GM12878 (cell line): ENCODE measurements around the gene SCN8A.

ENCODE experiments used
- BRCA1 ChIP-seq: IDR thresholded peaks from 2 replicates; pipeline ENCODE4 v1.6.1; 2011; ENCODE audit warnings: low read depth, low read length, improper control_type of control experiment
- CEBPB ChIP-seq, 2 experiments: fragments of 150-350 bp in 1 of 2; IDR thresholded peaks; 2 replicates each; pipeline ENCODE4 v1.6.1; 2012 to 2014; ENCODE audit warnings: low read depth in 2 of 2, low read length in 2 of 2, borderline replicate concordance in 1 of 2, inconsistent platforms in 1 of 2
- CHD1 ChIP-seq: IDR thresholded peaks from 2 replicates; pipeline ENCODE4 v1.6.1; 2012; ENCODE audit warnings: low read depth, low read length, improper control_type of control experiment
- CTCF ChIP-seq, 3 experiments: IDR thresholded peaks in 2 of 3; conservative IDR thresholded peaks in 1 of 3; 2 replicates each; pipeline ENCODE4 v1.5.1; 2011; ENCODE audit warnings: low read depth in 3 of 3, low read length in 3 of 3, mild to moderate bottlenecking in 3 of 3, control low read depth in 2 of 3, moderate library complexity in 2 of 3, inconsistent platforms in 1 of 3, mixed read lengths in 1 of 3; ENCODE audit not compliant: control insufficient read depth in 2 of 3, insufficient read depth in 1 of 3; ENCODE audit errors: extremely low read depth in 1 of 3
- GABPA ChIP-seq: IDR thresholded peaks from 2 replicates; pipeline ENCODE4 v1.6.1; 2014; ENCODE audit warnings: antibody characterized with exemption, low read depth, mild to moderate bottlenecking, inconsistent platforms
- JUND ChIP-seq: IDR thresholded peaks from 2 replicates; pipeline ENCODE4 v1.6.1; 2012; ENCODE audit warnings: low read depth, mild to moderate bottlenecking, low read length, improper control_type of control experiment, moderate library complexity
- POLR2A ChIP-seq: IDR thresholded peaks from 2 replicates; pipeline ENCODE4 v1.6.1; 2011; ENCODE audit warnings: low read depth, mild to moderate bottlenecking, low read length
- RELA ChIP-seq: fragments of 450-650 bp; IDR thresholded peaks from 2 replicates; pipeline ENCODE4 v1.8.0; 2014; ENCODE audit warnings: borderline replicate concordance; ENCODE audit not compliant: partially characterized antibody
- REST ChIP-seq: IDR thresholded peaks from 2 replicates; pipeline ENCODE4 v1.6.1; 2012; ENCODE audit warnings: mild to moderate bottlenecking, low read depth, low read length
- RFX5 ChIP-seq: IDR thresholded peaks from 2 replicates; pipeline ENCODE4 v1.6.1; 2011; ENCODE audit warnings: low read depth, low read length, improper control_type of control experiment
- SMC3 ChIP-seq: IDR thresholded peaks from 2 replicates; pipeline ENCODE4 v1.6.1; 2011; ENCODE audit warnings: low read length, improper control_type of control experiment, borderline replicate concordance
- SUZ12 ChIP-seq: fragments of 200-600 bp; sonication (generic); IDR thresholded peaks from one replicate; pipeline ENCODE4 v1.6.1; 2018; ENCODE audit warnings: antibody characterized with exemption, mild to moderate bottlenecking; ENCODE audit not compliant: unreplicated experiment
- ZNF384 ChIP-seq: IDR thresholded peaks from 2 replicates; pipeline ENCODE4 v1.6.1; 2012; ENCODE audit warnings: low read depth, mild to moderate bottlenecking, low read length, improper control_type of control experiment, borderline replicate concordance

- TF ChIP-seq CTCF (IDR thresholded peaks at IDR 0.05 in 2 of 3, conservative IDR thresholded peaks at IDR 0.05 in 1 of 3; ENCODE audit: control insufficient read depth in 2 of 3, extremely low read depth in 1 of 3, insufficient read depth in 1 of 3, low read depth in 3 of 3, low read length in 3 of 3) (no peak), JUND (no peak), ZNF384 (no peak), REST (no peak), GABPA (no peak), SUZ12 (no peak), RELA (no peak), POLR2A (no peak), RFX5 (no peak), CHD1 (no peak), SMC3 (no peak), CEBPB (IDR thresholded peaks at IDR 0.05; ENCODE audit: borderline replicate concordance in 1 of 2, low read depth in 2 of 2, low read length in 2 of 2) (no peak), BRCA1 (no peak)
These were observed at the start of gene SCN8A for GRCh38 chr12:51591016-51591901.
